Muscle layer of duodenum (tissue), 2 donors: ENCODE measurements around the gene SLC10A7.

ENCODE experiments used
- H3K27ac ChIP-seq: one replicate; pipeline ENCODE4 v1.7.0; 2013; ENCODE audit warnings: mild to moderate bottlenecking, low read length
- H3K27me3 ChIP-seq: one replicate; pipeline ENCODE4 v1.7.0; 2013; ENCODE audit warnings: low read depth, mild to moderate bottlenecking, control low read depth, low read length
- H3K36me3 ChIP-seq, 2 donors: one replicate each; pipeline ENCODE4 v1.7.0; 2013; ENCODE audit warnings: low read length in 2 of 2, control low read depth in 1 of 2, mild to moderate bottlenecking in 1 of 2; ENCODE audit not compliant: insufficient read depth in 2 of 2, control insufficient read depth in 1 of 2
- H3K4me1 ChIP-seq, 2 donors: one replicate each; pipeline ENCODE4 v1.7.0; 2013; ENCODE audit warnings: low read length in 2 of 2, mild to moderate bottlenecking in 2 of 2, control low read depth in 1 of 2, moderate library complexity in 1 of 2; ENCODE audit not compliant: insufficient read depth in 2 of 2, control insufficient read depth in 1 of 2
- H3K4me3 ChIP-seq, 2 donors: one replicate each; pipeline ENCODE4 v1.7.0; 2013; ENCODE audit warnings: low read length in 2 of 2, low read depth in 1 of 2, mild to moderate bottlenecking in 1 of 2
- H3K9me3 ChIP-seq, 2 donors: one replicate each; pipeline ENCODE4 v1.7.0; 2013; ENCODE audit warnings: low read length in 2 of 2, control low read depth in 1 of 2, mild to moderate bottlenecking in 1 of 2; ENCODE audit not compliant: control insufficient read depth in 1 of 2
- donor health status: healthy.

SLC10A7 gene

DNA sequence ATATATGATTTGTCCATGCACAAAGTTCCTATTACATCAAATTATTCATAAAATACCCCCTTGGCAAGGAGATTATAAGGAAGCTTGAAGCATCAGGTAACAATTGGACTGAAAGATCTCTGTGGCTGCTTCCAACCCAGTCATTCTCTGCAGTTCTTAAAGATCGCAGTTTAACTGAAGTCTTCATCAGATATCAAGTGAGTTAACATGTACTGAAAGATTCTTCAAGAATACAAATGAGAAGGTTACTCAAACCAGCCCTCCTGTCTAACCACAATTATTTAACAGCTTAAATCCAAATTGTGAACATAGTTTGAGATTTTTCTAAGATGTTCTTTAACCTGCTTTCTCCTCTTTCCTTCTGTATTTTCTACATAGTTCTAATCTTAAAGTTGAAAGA is 56.1 kb downstream of the SLC10A7 start:
- Histone ChIP-seq H3K27me3 (no peaks in the 10 kb centered on the region), H3K4me1 (no peaks in the 10 kb centered on the region), H3K36me3 (peaks cover 0 to 3% of the 10 kb centered on the region in 2 donors), H3K4me3 (no peak overlapping the region), H3K9me3 (no peaks in the 10 kb centered on the region), H3K27ac (no peak overlapping the region)

DNA sequence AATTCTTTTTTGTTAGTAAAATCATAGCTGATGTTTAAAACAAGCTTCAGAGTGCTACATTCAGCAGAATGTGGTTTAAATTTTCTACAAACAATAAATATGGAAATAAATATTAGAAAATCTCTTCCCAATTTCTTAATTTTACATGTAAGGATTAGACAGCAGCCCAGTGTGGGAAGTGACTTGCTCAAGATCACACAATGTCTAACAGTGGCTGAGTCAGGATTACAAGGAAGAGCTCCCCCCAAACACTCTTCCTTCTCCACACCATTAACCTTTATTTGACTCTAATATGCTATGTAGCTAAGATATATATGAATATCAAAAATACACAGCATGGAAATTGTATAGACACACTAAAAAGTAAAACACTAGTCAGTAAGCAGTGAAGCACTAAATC is 59.5 kb downstream of the SLC10A7 start:
- Histone ChIP-seq H3K36me3 (no peaks in the 10 kb centered on the region), H3K27me3 (no peaks in the 10 kb centered on the region), H3K27ac (no peak overlapping the region), H3K4me1 (no peaks in the 10 kb centered on the region), H3K4me3 (no peak overlapping the region), H3K9me3 (no peaks in the 10 kb centered on the region)

DNA sequence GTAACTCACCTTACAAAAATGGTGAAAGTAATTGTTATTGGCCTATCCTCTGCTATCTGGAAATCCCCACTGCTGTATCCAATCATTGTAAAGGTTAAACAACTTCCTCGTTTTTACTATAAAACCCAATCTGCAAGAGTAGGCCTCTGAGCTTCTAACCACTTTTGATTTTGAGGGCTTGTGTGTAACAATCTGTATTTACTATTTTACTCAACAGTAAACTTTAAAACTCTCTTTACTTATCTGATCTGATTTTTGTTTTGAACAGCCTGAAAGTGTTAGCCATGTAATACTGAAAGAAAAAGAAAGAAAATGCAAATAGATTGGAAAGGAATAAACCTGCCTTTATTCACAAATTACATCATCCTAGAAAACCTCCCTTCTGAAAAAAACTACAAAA is 63.1 kb downstream of the SLC10A7 start:
- Histone ChIP-seq H3K27me3 (no peaks in the 10 kb centered on the region), H3K4me1 (no peaks in the 10 kb centered on the region), H3K36me3 (no peaks in the 10 kb centered on the region), H3K9me3 (no peaks in the 10 kb centered on the region), H3K4me3 (no peak overlapping the region), H3K27ac (no peak overlapping the region)

DNA sequence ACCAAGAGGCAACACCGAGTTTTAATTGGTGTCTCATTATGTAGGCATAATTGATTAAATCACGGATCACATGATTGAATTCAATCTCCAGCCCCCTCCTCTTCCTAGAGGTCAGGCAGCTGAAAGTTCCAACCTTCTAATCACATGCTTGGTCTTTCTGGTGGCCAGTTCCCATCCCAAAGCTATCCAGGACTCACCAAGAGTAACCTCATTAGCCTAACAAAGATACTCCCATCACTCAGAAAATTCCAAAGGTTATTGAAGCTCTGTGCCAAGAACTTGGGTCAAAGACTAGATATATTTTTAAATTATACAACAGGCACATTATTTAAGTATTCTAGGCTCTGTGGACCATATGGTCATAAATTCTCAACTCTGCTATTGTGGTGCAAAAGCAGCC is 65.1 kb downstream of the SLC10A7 start:
- H3K36me3 ChIP-seq = no peaks in the 10 kb centered on the region
- H3K4me3 ChIP-seq = no peak overlapping the region
- no peaks in the 10 kb centered on the region for H3K4me1 ChIP-seq
- H3K9me3 ChIP-seq = peaks cover under 1 to 3% of the 10 kb centered on the region in 2 donors
- H3K27ac ChIP-seq = no peak overlapping the region
- H3K27me3 ChIP-seq = no peaks in the 10 kb centered on the region

DNA sequence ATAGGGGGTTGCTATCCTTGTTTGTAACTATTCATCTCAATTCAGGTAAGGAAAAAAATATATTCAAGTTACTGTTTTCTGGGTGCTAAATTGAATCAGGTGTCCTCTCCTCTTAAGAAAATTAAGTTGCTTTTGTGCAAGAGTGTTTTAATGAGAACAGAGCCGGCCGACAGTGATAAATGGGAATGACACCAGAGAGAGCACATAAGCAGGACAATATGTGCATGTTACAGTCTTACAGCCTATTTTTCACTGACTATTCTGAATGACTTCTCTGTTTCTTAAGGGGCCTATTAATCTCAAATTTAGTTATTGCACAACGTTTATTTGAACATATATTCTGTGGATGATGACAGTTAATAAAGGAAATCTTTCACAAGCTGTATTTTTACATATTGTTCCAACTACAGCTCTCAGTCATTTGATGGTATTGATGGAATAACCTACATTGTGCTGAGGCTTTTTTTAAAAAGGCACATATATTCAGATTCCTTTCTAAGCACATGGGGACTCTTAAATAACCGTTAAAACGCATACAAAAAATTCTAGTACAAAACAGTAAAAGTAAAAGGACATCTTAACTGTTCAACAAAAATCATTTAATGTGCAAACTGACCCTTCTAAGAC is 68.4 kb downstream of the SLC10A7 start:
- H3K4me1 ChIP-seq = no peaks in the 10 kb centered on the region
- no peaks in the 10 kb centered on the region for H3K36me3 ChIP-seq

DNA sequence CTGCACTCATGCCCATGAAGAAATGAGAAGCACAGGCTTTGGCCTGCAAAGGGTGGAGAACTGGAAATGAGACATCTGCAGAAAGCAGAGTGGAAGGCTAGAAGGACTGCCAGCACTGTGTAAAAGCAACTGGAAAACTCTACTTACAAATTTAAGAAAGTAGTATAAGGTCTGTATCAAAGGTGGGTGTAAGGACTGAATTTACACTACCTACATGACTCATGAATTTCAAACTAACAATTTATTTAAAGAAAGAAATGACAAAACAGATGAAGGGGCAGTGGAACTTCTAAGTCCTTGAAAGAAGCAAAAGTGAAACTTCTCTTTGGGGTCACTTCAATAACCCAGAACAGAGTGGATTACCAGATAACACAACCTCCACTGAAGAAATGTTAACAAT is 71.2 kb downstream of the SLC10A7 start:
- Histone ChIP-seq H3K4me1 (no peaks in the 10 kb centered on the region), H3K4me3 (no peak overlapping the region), H3K27ac (no peak overlapping the region), H3K9me3 (peaks cover 3 to 6% of the 10 kb centered on the region in 2 donors), H3K36me3 (peaks cover 0 to 3% of the 10 kb centered on the region in 2 donors), H3K27me3 (no peaks in the 10 kb centered on the region)

More for the DNA sequence above, 68.4 kb downstream of the SLC10A7 start:
- Histone ChIP-seq H3K4me3 (no peak overlapping the region), H3K9me3 (peaks cover 3 to 6% of the 10 kb centered on the region in 2 donors), H3K27me3 (no peaks in the 10 kb centered on the region), H3K27ac (no peak overlapping the region)

DNA sequence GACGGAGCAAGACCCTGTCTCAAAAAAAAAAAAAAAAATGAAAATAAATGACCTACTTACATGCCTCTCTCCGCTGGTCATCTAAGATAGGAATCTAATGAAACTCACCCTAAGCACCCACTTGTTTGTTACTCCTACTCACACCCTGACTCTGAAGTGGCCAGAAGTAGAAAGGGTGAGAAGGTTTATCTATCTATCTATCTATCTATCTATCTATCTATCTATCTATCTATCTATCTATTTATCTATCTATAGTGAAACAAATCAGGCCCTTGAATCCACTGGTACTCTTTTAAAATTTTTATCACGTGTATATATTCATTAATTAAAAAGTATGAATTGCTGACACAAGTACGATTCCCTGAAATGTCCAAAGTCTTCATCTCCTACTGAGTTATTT is 75.2 kb downstream of the SLC10A7 start:
- Histone ChIP-seq H3K9me3 (peaks cover 0 to 4% of the 10 kb centered on the region in 2 donors), H3K27ac (no peak overlapping the region), H3K4me1 (no peaks in the 10 kb centered on the region), H3K27me3 (no peaks in the 10 kb centered on the region), H3K4me3 (no peak overlapping the region), H3K36me3 (peaks cover 0 to 9% of the 10 kb centered on the region in 2 donors)

DNA sequence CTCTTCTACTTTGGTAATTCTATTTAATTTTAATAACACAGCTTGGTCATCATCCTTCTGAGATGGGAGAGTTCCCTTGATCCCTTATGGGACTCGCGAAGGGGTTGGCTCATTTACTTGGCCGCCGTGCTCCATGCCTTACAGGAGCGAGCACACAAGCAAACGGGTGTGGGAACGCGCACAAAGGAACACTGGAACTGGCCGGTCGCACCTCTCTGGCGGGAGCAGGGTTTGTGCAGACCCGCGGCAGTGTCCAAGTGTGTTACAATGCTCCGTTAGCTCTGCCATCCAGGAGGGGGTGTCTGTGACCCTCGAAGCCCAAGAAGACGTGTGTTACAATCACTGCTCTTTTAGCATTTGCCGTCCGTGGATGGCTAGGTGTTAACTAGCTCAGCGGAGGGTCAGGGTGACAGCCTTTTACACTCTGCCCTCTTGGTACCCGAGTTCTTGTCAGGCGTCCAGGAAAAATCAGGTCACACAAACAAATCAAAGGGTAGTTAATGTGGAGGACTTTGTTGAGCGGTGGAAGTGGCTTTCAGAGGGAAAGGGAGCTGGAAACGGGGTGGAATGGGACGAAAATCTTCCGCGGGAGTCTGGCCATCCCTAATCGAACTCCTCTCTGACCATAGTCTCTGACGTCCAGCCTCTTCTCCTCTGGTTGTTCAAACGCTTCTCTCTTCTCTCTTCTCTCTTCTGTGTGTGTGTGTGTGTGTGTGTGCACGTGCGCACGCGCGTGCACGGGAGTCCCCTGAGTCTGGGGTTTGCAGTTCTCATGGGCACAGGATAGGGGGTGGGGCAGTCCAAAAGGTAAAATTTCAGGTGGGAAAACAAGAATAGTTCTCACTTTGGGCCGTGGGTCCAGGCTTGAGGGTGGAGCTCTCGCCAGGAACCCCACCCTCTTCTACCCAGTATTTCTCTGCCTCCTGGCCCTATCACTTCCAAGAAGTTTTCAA is 76.3 kb downstream of the SLC10A7 start:
- H3K27ac ChIP-seq = no peak overlapping the region
- no peaks in the 10 kb centered on the region for H3K9me3 ChIP-seq
- H3K4me1 ChIP-seq = no peaks in the 10 kb centered on the region
- H3K27me3 ChIP-seq = no peaks in the 10 kb centered on the region
- H3K36me3 ChIP-seq = peaks cover 0 to 9% of the 10 kb centered on the region in 2 donors
- H3K4me3 ChIP-seq = no peak overlapping the region

DNA sequence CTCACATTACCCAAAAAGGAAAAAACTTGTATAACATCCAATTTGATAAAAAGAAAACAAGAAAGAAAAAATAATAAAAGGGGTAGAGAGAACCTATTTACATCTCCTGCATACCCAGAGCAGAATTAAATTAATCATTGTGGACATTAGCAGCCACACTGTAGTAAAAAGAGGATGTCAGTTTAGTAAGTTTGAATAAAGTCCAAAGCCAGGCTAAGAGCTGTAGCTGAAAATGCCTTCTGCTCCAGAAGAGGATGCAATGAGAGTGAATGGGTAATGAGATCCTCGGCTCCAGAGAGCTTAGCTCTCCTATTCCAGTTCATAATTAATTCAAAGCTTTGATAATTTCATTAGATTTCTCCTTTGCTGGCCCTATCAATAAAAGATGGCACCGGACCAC is 78.2 kb downstream of the SLC10A7 start:
- H3K27me3 ChIP-seq = no peaks in the 10 kb centered on the region

DNA sequence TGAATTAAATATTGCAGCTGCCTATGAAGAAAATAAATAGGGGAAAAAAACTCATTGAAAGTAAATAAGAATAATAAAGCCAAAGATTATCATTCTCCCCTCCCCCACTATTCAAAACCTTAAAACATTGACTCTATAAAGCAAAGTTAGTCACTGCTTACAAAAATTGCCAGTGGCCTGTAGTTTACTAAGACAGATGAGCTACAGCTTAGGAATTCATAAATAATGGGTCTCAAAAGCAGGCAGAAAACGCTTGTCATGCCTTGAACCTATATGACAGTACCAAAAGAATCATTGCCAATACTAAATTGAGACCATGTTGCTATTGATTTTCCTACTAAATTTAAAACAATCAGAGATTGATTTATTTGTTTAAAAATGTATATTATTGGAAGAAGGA is 78.9 kb downstream of the SLC10A7 start:
- Histone ChIP-seq H3K36me3 (peaks cover 0 to 9% of the 10 kb centered on the region in 2 donors), H3K9me3 (no peaks in the 10 kb centered on the region), H3K4me1 (no peaks in the 10 kb centered on the region), H3K27ac (no peak overlapping the region), H3K27me3 (no peaks in the 10 kb centered on the region), H3K4me3 (no peak overlapping the region)

More for the DNA sequence above, 78.2 kb downstream of the SLC10A7 start:
- H3K36me3 ChIP-seq = peaks cover 0 to 9% of the 10 kb centered on the region in 2 donors
- H3K9me3 ChIP-seq = no peaks in the 10 kb centered on the region
- H3K4me3 ChIP-seq = no peak overlapping the region
- no peak overlapping the region for H3K27ac ChIP-seq
- no peaks in the 10 kb centered on the region for H3K4me1 ChIP-seq

DNA sequence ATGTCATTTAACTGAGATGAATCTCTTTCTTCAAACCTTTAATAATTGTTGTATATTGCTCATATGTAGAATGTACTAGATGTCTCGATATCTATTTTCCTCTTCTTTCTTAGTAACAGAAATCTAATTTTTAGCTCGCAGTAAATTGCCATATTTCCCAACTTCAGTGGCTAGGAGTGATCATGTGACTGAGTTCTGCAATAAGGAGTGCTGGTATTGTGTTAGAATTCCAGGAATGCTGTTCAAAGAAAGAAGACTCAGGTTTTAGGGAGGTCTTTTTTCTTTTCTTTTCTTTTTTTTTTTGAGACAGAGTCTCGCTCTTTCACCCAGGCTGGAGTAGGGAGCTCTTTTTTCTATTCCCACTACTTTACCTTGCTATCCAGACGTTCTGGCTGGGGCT is 81.7 kb downstream of the SLC10A7 start:
- H3K9me3 ChIP-seq = no peaks in the 10 kb centered on the region
- H3K36me3 ChIP-seq = peaks cover 0 to under 1% of the 10 kb centered on the region in 2 donors
- no peaks in the 10 kb centered on the region for H3K4me1 ChIP-seq
- H3K27me3 ChIP-seq = no peaks in the 10 kb centered on the region
- no peak overlapping the region for H3K4me3 ChIP-seq
- H3K27ac ChIP-seq = no peak overlapping the region
